Astrocyte of the hippocampus (primary cell): ENCODE measurements around the gene PADI2.

ENCODE experiments used
- DNase-seq: peaks from one replicate; pipeline ENCODE4 v3.0.0; 2011; ENCODE audit warnings: low read depth, low spot score

PADI2 gene

DNA sequence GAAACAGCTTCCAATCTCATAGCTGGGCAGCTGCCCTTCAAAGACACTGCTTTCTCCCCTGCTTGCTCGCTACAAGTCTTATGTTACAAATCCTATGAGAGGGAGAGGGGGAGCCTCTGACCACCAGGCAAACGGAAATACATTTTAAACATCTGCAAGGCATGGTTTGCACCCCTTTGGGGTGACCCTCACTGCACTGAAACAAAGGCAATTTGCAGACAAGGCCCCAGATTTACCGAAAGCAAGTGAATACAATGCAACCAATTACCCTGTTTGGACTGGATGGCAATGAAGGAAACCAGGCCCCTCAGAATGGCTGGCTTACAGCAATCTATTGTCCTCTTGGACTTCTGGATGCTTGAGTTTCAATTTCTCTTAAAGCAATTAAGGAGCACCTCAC lies 95.7 kb downstream of the PADI2 start:
- DNase-seq = no peak

DNA sequence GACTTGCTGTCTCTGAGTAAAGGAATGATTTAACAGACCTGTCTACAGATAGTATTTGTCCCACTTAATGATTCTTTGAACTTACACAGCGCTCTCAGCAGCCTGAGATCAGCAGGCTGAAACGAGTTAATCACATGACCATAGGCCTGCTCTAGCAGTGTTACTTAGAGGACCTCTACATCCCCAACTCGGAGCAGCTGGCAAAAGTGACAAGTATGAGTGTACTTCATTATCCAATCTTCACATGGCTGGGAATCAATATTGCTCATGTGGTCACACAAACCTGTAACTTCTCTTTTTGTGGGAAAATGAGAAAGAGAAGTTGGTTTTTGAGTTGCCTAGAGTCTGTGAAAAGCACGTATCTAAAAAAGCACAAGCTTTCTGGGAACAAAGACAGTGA lies 96.1 kb downstream of the PADI2 start:
- no peak for DNase-seq

DNA sequence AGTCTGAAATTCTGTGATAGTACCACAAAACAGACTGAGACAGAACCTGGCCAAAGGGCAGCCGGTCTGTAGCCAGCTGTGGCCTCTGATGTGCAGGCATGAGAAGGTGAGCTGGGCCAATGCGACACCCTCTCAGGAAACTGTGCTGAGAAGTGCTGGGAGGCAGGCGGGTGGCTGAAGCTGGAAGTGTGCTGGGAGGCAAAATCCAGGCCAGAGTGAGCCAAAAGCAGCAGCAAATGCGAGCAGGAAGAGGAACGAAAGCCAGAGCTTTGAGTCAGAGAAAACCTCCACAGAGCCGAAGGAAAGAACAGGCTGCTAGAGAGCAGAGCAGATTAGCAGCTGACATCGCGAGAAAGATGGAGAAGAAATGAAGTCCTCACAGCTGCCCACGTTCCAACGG lies 97.4 kb downstream of the PADI2 start:
- DNase-seq = no peak

DNA sequence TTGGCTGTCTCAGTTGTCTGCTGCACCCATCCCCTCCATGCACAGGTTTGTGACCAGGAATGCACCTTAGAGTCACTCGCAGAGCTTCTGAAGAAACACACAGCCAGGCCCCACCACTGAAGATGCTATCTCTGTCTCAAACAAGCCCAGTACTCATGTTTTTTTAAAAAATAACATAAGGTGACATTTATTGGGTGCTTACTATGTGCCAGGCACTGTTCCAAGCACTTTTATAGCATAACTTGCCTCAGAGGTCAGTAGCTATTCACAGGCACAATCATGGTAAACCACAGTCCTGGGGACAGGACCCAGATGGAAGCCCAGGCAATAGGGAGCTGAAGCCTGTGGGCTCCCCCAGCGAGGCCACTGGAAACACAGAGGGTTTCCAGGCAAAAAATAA lies 98.7 kb downstream of the PADI2 start:
- DNase-seq = no peak

DNA sequence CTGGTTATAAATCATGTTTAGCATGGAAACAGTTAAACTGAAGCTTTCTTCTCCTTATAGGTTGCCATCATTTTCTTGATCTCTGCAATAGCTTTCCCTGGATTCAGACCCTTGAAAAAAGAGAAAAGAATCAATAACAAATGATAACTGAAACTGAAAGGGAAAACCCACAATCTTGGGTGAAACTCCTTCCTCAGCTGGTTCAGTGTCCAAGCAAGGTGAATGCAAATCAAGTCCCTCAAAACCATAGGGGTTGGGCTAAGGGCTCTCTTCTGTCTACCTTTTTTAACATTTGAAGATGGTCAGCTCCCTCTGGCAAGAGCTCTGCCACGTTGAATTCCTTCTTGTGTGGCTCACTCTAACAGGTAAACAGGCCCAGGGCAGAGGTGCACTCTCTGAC lies 100.4 kb downstream of the PADI2 start:
- no peak for DNase-seq

DNA sequence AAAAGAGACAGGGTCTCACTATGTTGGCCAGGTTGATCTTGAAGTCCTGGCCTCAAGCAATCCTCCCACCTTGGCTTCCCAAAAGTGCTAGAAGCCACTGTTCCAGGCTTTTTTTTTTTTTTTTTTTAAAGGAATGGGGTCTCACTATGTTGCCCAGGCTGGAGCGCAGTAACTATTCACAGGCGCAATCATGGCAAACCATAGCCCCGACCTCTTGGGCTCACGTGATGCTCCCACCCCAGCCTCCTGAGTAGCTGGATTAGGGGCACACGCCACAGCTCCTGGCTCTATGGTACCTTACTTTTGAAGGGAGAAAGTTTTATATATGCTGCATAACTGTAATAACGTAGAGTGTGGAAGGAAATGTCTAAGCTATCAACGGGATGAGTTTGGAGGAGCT lies 101.8 kb downstream of the PADI2 start:
- no peak for DNase-seq
